T-helper 17 cell (primary cell): ENCODE results near the gene PLB1. TPM values are rescaled to one million over a fixed set of nuclear protein-coding genes. Genes with fewer than 3 reads are reported as not detected.

Experiments
- ATAC-seq: fragments of 150-1000 bp; cut with Tn5 transposase; 2 replicates; pipeline ENCODE4 v1.10.0; 2021; ENCODE audit warnings: mild to moderate bottlenecking, moderate library complexity
- DNase-seq, 3 donors: peaks; one replicate each; pipeline versions ENCODE4 v3.0.0 to v3.0.0-alpha.2; 2020 to 2021
- H3K9me3 ChIP-seq: one replicate; pipeline ENCODE4 v1.7.0; 2013; ENCODE audit warnings: low read length, mild to moderate bottlenecking; ENCODE audit not compliant: control insufficient read depth, poor library complexity, severe bottlenecking
- H3K27ac Mint-ChIP-seq: one replicate; pipeline ENCODE4 v1.8.0; 2022; ENCODE audit warnings: mild to moderate bottlenecking, moderate library complexity, mixed read lengths
- H3K27me3 Mint-ChIP-seq: one replicate; pipeline ENCODE4 v1.8.0; 2022; ENCODE audit warnings: mixed read lengths
- H3K36me3 Mint-ChIP-seq: one replicate; pipeline ENCODE4 v1.8.0; 2022; ENCODE audit warnings: low read depth, mixed read lengths
- H3K4me1 Mint-ChIP-seq: one replicate; pipeline ENCODE4 v1.8.0; 2022; ENCODE audit warnings: mild to moderate bottlenecking, mixed read lengths
- H3K4me3 Mint-ChIP-seq: one replicate; pipeline ENCODE4 v1.8.0; 2022; ENCODE audit warnings: mild to moderate bottlenecking, moderate library complexity, mixed read lengths
- total RNA-seq, 4 donors: library from RNA in 2 of 4; stranded (reverse) in 2 of 4; gene quantifications; one replicate each; pipeline ENCODE4 v1.2.3 and lab custom pipeline; 2022 to 2026

Gene PLB1
- total RNA-seq, 2 donors from 2014 or later = 2.2 to 2.7 TPM

GRCh38 chr2:28576714-28577113, 80.9 kb downstream of the PLB1 start:
- Mint-ChIP-seq H3K4me1 (peaks cover 4% of the 10 kb centered on the region), H3K27ac (no peak overlapping the region), H3K27me3 (no peaks in the 10 kb centered on the region), H3K36me3 (no peaks in the 10 kb centered on the region), H3K4me3 (no peak overlapping the region)
- ATAC-seq (no peak), DNase-seq (no peak)
- no peaks in the 10 kb centered on the region for H3K9me3 ChIP-seq

GRCh38 chr2:28577791-28578680, 82.2 kb downstream of the PLB1 start:
- no peak for DNase-seq
- H3K4me3 Mint-ChIP-seq = no peak overlapping the region
- no peak for ATAC-seq
- peaks cover 4% of the 10 kb centered on the region for H3K4me1 Mint-ChIP-seq
- no peak overlapping the region for H3K27ac Mint-ChIP-seq
- H3K27me3 Mint-ChIP-seq = no peaks in the 10 kb centered on the region
- no peaks in the 10 kb centered on the region for H3K9me3 ChIP-seq
- H3K36me3 Mint-ChIP-seq = no peaks in the 10 kb centered on the region

- ATAC-seq = no peak
- no peaks in the 10 kb centered on the region for H3K9me3 ChIP-seq
- Mint-ChIP-seq H3K36me3 (no peaks in the 10 kb centered on the region), H3K4me1 (peaks cover 4% of the 10 kb centered on the region), H3K4me3 (no peak overlapping the region), H3K27me3 (no peaks in the 10 kb centered on the region), H3K27ac (no peak overlapping the region)
- DNase-seq = no peak
Measured at GRCh38 chr2:28578774-28579173, 82.9 kb downstream of the PLB1 start.

GRCh38 chr2:28579606-28580005, 83.7 kb downstream of the PLB1 start:
- Mint-ChIP-seq H3K4me3 (no peak overlapping the region), H3K4me1 (peaks cover 6% of the 10 kb centered on the region)

GRCh38 chr2:28580078-28580477, 84.2 kb downstream of the PLB1 start:
- H3K27me3 Mint-ChIP-seq = no peaks in the 10 kb centered on the region
- peaks cover 6% of the 10 kb centered on the region for H3K4me1 Mint-ChIP-seq
- ATAC-seq (no peak), DNase-seq (no peak)
- H3K4me3 Mint-ChIP-seq = no peak overlapping the region
- no peaks in the 10 kb centered on the region for H3K9me3 ChIP-seq
- peak overlapping the region; percentile 51 for H3K27ac Mint-ChIP-seq
- no peaks in the 10 kb centered on the region for H3K36me3 Mint-ChIP-seq

More at GRCh38 chr2:28579606-28580005, 83.7 kb downstream of the PLB1 start:
- peak overlapping the region; percentile 51 for H3K27ac Mint-ChIP-seq
- DNase-seq = no peak
- H3K9me3 ChIP-seq = no peaks in the 10 kb centered on the region
- no peaks in the 10 kb centered on the region for H3K27me3 Mint-ChIP-seq
- H3K36me3 Mint-ChIP-seq = no peaks in the 10 kb centered on the region
- ATAC-seq = no peak

- DNase-seq (no peak), ATAC-seq (no peak)
- Mint-ChIP-seq H3K4me1 (peaks cover 8% of the 10 kb centered on the region), H3K27ac (no peak overlapping the region), H3K4me3 (no peak overlapping the region), H3K36me3 (no peaks in the 10 kb centered on the region), H3K27me3 (no peaks in the 10 kb centered on the region)
- H3K9me3 ChIP-seq = no peaks in the 10 kb centered on the region
Measured at GRCh38 chr2:28581312-28581711, 85.5 kb downstream of the PLB1 start.

GRCh38 chr2:28582152-28582551, 86.3 kb downstream of the PLB1 start:
- no peaks in the 10 kb centered on the region for H3K27me3 Mint-ChIP-seq
- H3K36me3 Mint-ChIP-seq = no peaks in the 10 kb centered on the region
- no peak for DNase-seq
- ATAC-seq = no peak
- no peaks in the 10 kb centered on the region for H3K9me3 ChIP-seq
- no peak overlapping the region for H3K4me3 Mint-ChIP-seq
- H3K4me1 Mint-ChIP-seq = peaks cover 14% of the 10 kb centered on the region
- H3K27ac Mint-ChIP-seq = no peak overlapping the region

GRCh38 chr2:28582595-28582994, 86.7 kb downstream of the PLB1 start:
- Mint-ChIP-seq H3K27me3 (no peaks in the 10 kb centered on the region), H3K36me3 (no peaks in the 10 kb centered on the region), H3K4me3 (no peak overlapping the region), H3K4me1 (peaks cover 19% of the 10 kb centered on the region), H3K27ac (no peak overlapping the region)
- no peaks in the 10 kb centered on the region for H3K9me3 ChIP-seq
- DNase-seq (no peak), ATAC-seq (no peak)

GRCh38 chr2:28583899-28584553, 88.2 kb downstream of the PLB1 start:
- no peak overlapping the region for H3K4me3 Mint-ChIP-seq
- peaks cover 30% of the 10 kb centered on the region for H3K4me1 Mint-ChIP-seq
- DNase-seq = no peak
- no peaks in the 10 kb centered on the region for H3K36me3 Mint-ChIP-seq
- H3K9me3 ChIP-seq = no peaks in the 10 kb centered on the region
- H3K27ac Mint-ChIP-seq = no peak overlapping the region
- ATAC-seq = no peak
- no peaks in the 10 kb centered on the region for H3K27me3 Mint-ChIP-seq

- H3K4me1 Mint-ChIP-seq = peaks cover 28% of the 10 kb centered on the region
- H3K36me3 Mint-ChIP-seq = no peaks in the 10 kb centered on the region
- H3K27ac Mint-ChIP-seq = no peak overlapping the region
- ATAC-seq (peak; percentile 97), DNase-seq (peak; percentile 31 to 48 (median 43))
- H3K9me3 ChIP-seq = no peaks in the 10 kb centered on the region
- H3K27me3 Mint-ChIP-seq = no peaks in the 10 kb centered on the region
- H3K4me3 Mint-ChIP-seq = peak overlapping the region; percentile 80
Measured at GRCh38 chr2:28586867-28587266, 91.0 kb downstream of the PLB1 start.

GRCh38 chr2:28587526-28588291, 91.8 kb downstream of the PLB1 start:
- Mint-ChIP-seq H3K4me1 (peaks cover 31% of the 10 kb centered on the region), H3K27me3 (no peaks in the 10 kb centered on the region), H3K4me3 (peak overlapping the region; percentile 83), H3K36me3 (no peaks in the 10 kb centered on the region), H3K27ac (peak overlapping the region; percentile 79)
- no peaks in the 10 kb centered on the region for H3K9me3 ChIP-seq
- no peak for ATAC-seq
- DNase-seq = no peak

- ATAC-seq = no peak
- no peaks in the 10 kb centered on the region for H3K9me3 ChIP-seq
- no peaks in the 10 kb centered on the region for H3K27me3 Mint-ChIP-seq
- H3K4me1 Mint-ChIP-seq = peaks cover 31% of the 10 kb centered on the region
- H3K27ac Mint-ChIP-seq = peak overlapping the region; percentile 79
- no peak for DNase-seq
- H3K36me3 Mint-ChIP-seq = no peaks in the 10 kb centered on the region
- peak overlapping the region; percentile 83 for H3K4me3 Mint-ChIP-seq
Measured at GRCh38 chr2:28588292-28588670, 92.4 kb downstream of the PLB1 start.

GRCh38 chr2:28589746-28590463, 94.0 kb downstream of the PLB1 start:
- Mint-ChIP-seq H3K4me1 (peaks cover 39% of the 10 kb centered on the region), H3K27ac (no peak overlapping the region), H3K36me3 (no peaks in the 10 kb centered on the region), H3K4me3 (no peak overlapping the region), H3K27me3 (no peaks in the 10 kb centered on the region)
- no peak for DNase-seq
- no peak for ATAC-seq
- no peaks in the 10 kb centered on the region for H3K9me3 ChIP-seq
